Glutamatergic neuron (in vitro differentiated cells): ENCODE results near the gene RCOR3. TPM values are rescaled to one million over a fixed set of nuclear protein-coding genes. Genes with fewer than 3 reads are reported as not detected.

Source experiments
- DNase-seq: peaks from one replicate; pipeline ENCODE4 v3.0.0; 2022
- H3K27ac Mint-ChIP-seq: one replicate; pipeline ENCODE4 v1.8.0; 2020; ENCODE audit warnings: mild to moderate bottlenecking, mixed read lengths, inconsistent platforms; ENCODE audit not compliant: unreplicated experiment
- H3K27me3 Mint-ChIP-seq: one replicate; pipeline ENCODE4 v1.8.0; 2020; ENCODE audit warnings: mild to moderate bottlenecking, moderate library complexity, mixed read lengths, inconsistent platforms; ENCODE audit not compliant: unreplicated experiment
- H3K36me3 Mint-ChIP-seq: one replicate; pipeline ENCODE4 v1.8.0; 2020; ENCODE audit warnings: mild to moderate bottlenecking, mixed read lengths, inconsistent platforms; ENCODE audit not compliant: unreplicated experiment
- H3K4me1 Mint-ChIP-seq: one replicate; pipeline ENCODE4 v1.8.0; 2020; ENCODE audit warnings: mild to moderate bottlenecking, low read depth, mixed read lengths, inconsistent platforms; ENCODE audit not compliant: unreplicated experiment
- H3K4me3 Mint-ChIP-seq: one replicate; pipeline ENCODE4 v1.8.0; 2020; ENCODE audit warnings: mild to moderate bottlenecking, mixed read lengths, inconsistent platforms; ENCODE audit not compliant: unreplicated experiment
- H3K9me3 Mint-ChIP-seq: one replicate; pipeline ENCODE4 v1.8.0; 2020; ENCODE audit warnings: mild to moderate bottlenecking, moderate library complexity, mixed read lengths, inconsistent platforms; ENCODE audit not compliant: unreplicated experiment
- CTCF ChIP-seq: fragments of 200-600 bp; sonication (generic); IDR thresholded peaks from one replicate; pipeline ENCODE4 v1.5.0; 2021; ENCODE audit not compliant: partially characterized antibody, unreplicated experiment
- total RNA-seq: library from RNA; stranded (reverse); fragmentation: NEBNext Ultra II Directional; extraction: Animal tissue kit (Norgen Biotek cat#: 25700); gene quantifications from one replicate; pipeline ENCODE4 v1.2.1, GENCODE V29; 2021; ENCODE audit not compliant: unreplicated experiment

RCOR3 gene
- total RNA-seq, 1 donor from 2014 or later, result 82.1 TPM

DNA sequence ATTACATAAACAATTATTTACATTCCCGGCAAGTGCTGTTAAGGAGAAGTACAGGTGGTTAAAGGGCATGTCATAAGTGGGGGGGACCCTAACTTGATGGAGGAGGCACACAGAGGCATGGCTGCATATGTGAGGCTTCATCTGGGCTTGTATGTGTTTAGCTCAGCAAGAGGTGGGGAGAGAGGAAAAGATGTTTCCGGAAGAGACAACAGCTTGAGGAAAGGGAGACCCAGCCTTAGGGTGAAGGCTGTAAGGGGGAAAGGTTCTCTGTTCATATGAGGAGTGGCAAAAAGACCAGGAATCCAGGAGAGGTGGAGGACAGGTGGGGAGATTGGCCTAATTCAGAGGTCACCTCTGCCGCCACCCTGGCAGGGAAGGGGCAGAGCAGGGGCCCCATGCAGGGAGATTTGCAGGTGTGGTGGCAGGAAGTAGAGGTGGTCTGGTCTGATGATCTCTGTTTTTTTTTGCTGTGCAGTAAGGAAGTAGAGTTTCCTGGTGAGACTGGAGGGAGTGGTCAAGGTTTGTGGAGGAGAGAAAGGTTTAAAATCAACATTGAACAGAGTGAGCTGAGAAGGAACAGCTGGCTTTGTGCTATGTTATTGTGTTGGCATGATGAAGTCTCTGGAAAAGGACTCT, 76.5 kb downstream of the RCOR3 start:
- H3K36me3 Mint-ChIP-seq, result no peaks in the 10 kb centered on the region
- H3K27ac Mint-ChIP-seq, result no peak overlapping the region
- H3K4me1 Mint-ChIP-seq, result peaks cover 15% of the 10 kb centered on the region
- TF ChIP-seq CTCF, result no peak
- peaks cover 4% of the 10 kb centered on the region for H3K27me3 Mint-ChIP-seq
- peaks cover 4% of the 10 kb centered on the region for H3K9me3 Mint-ChIP-seq
- no peak overlapping the region for H3K4me3 Mint-ChIP-seq
- no peak for DNase-seq

GRCh38 chr1:211336161-211336560, 77.0 kb downstream of the RCOR3 start:
- Mint-ChIP-seq H3K27me3 (peaks cover 4% of the 10 kb centered on the region), H3K27ac (no peak overlapping the region), H3K9me3 (peaks cover 4% of the 10 kb centered on the region), H3K4me3 (no peak overlapping the region), H3K36me3 (no peaks in the 10 kb centered on the region), H3K4me1 (peaks cover 15% of the 10 kb centered on the region)
- no peak for TF ChIP-seq CTCF
- DNase-seq, result no peak

DNA sequence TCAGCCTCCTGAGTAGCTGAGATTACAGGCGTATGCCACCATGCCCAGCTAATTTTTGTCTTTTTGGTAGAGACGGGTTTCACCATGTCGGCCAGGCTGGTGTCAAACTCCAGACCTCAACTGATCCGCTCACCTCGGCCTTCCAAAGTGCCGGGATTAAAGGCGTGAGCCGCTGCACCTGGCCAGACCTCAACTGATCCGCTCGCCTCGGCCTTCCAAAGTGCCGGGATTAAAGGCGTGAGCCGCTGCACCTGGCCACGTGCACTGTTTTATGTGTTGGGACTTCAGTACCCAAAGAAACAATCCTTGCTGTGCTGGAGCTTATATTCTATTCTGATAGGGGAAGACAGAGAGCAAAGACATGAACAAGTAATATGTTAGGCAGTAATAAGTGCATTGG, 77.6 kb downstream of the RCOR3 start:
- no peak for TF ChIP-seq CTCF
- Mint-ChIP-seq H3K27me3 (peaks cover 4% of the 10 kb centered on the region), H3K4me3 (no peak overlapping the region), H3K27ac (peak overlapping the region; percentile 71), H3K9me3 (peaks cover 4% of the 10 kb centered on the region), H3K4me1 (peaks cover 15% of the 10 kb centered on the region), H3K36me3 (no peaks in the 10 kb centered on the region)
- DNase-seq, result no peak

DNA sequence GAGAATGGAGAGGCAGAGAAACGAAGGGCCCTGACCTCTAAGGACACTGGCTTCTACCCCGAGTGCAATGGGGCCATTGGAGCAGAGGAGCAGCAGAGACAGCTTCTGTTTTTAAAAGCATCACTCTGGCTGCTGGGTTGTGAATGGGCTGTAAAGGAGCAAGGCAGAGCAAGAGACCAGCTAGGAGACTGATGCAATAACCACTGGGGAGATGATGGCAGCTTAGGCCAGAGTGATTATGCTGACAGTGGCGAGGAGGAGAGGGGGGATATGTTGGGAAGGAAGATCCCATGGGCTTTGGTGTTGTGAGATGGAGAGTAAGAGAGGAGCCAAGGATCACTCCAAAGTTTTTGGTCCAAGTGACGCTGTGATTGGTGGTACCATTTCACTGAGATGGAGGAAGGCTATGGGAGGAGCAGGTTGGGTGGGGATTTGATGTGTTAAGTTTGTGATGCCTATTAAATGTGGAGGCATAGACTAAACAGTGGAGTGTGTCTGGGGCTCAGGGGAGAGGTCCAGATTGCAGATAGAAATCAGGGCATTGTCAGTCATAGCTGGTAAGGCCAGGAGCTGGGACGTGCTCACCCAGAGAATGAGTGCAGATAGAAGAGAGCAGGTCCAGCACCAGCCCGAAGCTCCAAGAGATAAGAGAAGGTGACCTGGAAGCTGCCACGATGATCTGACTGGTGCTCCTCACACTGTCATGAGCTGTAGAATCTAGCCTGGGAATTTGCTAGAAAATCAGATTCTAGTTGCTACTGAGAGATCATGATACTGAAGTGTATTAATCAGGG, 78.5 kb downstream of the RCOR3 start:
- H3K9me3 Mint-ChIP-seq, result peaks cover 4% of the 10 kb centered on the region
- H3K36me3 Mint-ChIP-seq, result no peaks in the 10 kb centered on the region
- H3K4me1 Mint-ChIP-seq, result peaks cover 12% of the 10 kb centered on the region
- peaks cover 4% of the 10 kb centered on the region for H3K27me3 Mint-ChIP-seq
- DNase-seq, result no peak
- peak overlapping the region; percentile 61 for H3K4me3 Mint-ChIP-seq
- TF ChIP-seq CTCF, result no peak
- peak overlapping the region; percentile 71 for H3K27ac Mint-ChIP-seq

GRCh38 chr1:211338224-211338620, 79.1 kb downstream of the RCOR3 start:
- no peak overlapping the region for H3K27ac Mint-ChIP-seq
- no peak overlapping the region for H3K4me3 Mint-ChIP-seq

More at GRCh38 chr1:211338224-211338620, 79.1 kb downstream of the RCOR3 start:
- Mint-ChIP-seq H3K4me1 (peaks cover 12% of the 10 kb centered on the region), H3K36me3 (no peaks in the 10 kb centered on the region), H3K9me3 (peaks cover 4% of the 10 kb centered on the region), H3K27me3 (peaks cover 4% of the 10 kb centered on the region)
- no peak for DNase-seq
- TF ChIP-seq CTCF, result no peak
